Measurements from ENCODE around the gene FLCN. TPM values are rescaled to one million over a fixed set of nuclear protein-coding genes. Genes with fewer than 3 reads are reported as not detected.
A peak's percentile ranks its signal among the peaks of the same experiment; 100 is the strongest.

The FLCN gene
- polyA plus RNA-seq, 1 donor from 2014 or later, result 34.0 TPM

DNA sequence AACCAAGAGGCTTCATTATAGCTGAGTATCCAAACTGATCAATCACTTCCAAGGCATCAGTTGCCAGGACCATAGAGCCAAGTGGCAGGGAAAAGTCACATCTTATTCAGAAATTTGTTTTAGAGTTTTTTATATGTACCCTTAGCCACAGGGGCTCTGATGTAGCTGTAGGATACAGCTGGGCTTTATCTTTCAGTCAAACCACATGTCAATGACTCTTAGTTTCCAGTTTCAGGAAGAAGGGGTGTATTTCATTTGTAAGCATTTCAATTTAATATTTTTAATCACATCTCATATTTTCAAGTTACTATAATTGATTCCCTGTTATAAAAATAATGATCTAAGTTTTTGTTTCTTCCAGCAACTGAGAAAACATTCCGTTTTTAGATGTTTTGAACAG is 2.9 kb upstream of the FLCN start:
- TF ChIP-seq MXI1 (conservative IDR thresholded peaks at IDR 0.05; ENCODE audit: poor library complexity, severe bottlenecking) (no peak), POLR2AphosphoS5 (IDR thresholded peaks at IDR 0.05) (no peak), SMC3 (conservative IDR thresholded peaks at IDR 0.05; ENCODE audit: poor library complexity) (no peak), RAD21 (conservative IDR thresholded peaks at IDR 0.05) (no peak), TAF1 (IDR thresholded peaks at IDR 0.05; ENCODE audit: low read depth) (no peak), EP300 (conservative IDR thresholded peaks at IDR 0.05; ENCODE audit: poor library complexity, severe bottlenecking) (no peak)
- TF ChIP-seq, protein P1, sequence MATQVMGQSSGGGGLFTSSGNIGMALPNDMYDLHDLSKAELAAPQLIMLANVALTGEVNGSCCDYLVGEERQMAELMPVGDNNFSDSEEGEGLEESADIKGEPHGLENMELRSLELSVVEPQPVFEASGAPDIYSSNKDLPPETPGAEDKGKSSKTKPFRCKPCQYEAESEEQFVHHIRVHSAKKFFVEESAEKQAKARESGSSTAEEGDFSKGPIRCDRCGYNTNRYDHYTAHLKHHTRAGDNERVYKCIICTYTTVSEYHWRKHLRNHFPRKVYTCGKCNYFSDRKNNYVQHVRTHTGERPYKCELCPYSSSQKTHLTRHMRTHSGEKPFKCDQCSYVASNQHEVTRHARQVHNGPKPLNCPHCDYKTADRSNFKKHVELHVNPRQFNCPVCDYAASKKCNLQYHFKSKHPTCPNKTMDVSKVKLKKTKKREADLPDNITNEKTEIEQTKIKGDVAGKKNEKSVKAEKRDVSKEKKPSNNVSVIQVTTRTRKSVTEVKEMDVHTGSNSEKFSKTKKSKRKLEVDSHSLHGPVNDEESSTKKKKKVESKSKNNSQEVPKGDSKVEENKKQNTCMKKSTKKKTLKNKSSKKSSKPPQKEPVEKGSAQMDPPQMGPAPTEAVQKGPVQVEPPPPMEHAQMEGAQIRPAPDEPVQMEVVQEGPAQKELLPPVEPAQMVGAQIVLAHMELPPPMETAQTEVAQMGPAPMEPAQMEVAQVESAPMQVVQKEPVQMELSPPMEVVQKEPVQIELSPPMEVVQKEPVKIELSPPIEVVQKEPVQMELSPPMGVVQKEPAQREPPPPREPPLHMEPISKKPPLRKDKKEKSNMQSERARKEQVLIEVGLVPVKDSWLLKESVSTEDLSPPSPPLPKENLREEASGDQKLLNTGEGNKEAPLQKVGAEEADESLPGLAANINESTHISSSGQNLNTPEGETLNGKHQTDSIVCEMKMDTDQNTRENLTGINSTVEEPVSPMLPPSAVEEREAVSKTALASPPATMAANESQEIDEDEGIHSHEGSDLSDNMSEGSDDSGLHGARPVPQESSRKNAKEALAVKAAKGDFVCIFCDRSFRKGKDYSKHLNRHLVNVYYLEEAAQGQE (IDR thresholded peaks at IDR 0.05; ENCODE audit: borderline replicate concordance), result no peak
- Histone ChIP-seq H3K27ac (ENCODE audit: low read length) (no peak overlapping the region), H3K4me3 (ENCODE audit: low read length) (no peak overlapping the region), H3F3A (ENCODE audit: insufficient read depth, low read length, poor library complexity, severe bottlenecking) (no peaks in the 10 kb centered on the region), H3K27me3 (ENCODE audit: insufficient read depth, low read depth, low read length) (no peaks in the 10 kb centered on the region), H3K9me3 (ENCODE audit: low read length) (no peaks in the 10 kb centered on the region), H3K79me2 (replicated peaks; ENCODE audit: insufficient read depth, low read length) (peaks cover 17% of the 10 kb centered on the region), H3K4me2 (ENCODE audit: low read length) (no peak overlapping the region), H4K20me1 (ENCODE audit: insufficient read depth) (no peaks in the 10 kb centered on the region), H3K36me3 (ENCODE audit: insufficient read depth, low read length) (no peaks in the 10 kb centered on the region), H2AFZ (ENCODE audit: low read depth, low read length) (no peak overlapping the region), H3K9ac (ENCODE audit: low read length) (no peak overlapping the region), H3K9me2 (ENCODE audit: insufficient read depth, low read length) (no peaks in the 10 kb centered on the region)

DNA sequence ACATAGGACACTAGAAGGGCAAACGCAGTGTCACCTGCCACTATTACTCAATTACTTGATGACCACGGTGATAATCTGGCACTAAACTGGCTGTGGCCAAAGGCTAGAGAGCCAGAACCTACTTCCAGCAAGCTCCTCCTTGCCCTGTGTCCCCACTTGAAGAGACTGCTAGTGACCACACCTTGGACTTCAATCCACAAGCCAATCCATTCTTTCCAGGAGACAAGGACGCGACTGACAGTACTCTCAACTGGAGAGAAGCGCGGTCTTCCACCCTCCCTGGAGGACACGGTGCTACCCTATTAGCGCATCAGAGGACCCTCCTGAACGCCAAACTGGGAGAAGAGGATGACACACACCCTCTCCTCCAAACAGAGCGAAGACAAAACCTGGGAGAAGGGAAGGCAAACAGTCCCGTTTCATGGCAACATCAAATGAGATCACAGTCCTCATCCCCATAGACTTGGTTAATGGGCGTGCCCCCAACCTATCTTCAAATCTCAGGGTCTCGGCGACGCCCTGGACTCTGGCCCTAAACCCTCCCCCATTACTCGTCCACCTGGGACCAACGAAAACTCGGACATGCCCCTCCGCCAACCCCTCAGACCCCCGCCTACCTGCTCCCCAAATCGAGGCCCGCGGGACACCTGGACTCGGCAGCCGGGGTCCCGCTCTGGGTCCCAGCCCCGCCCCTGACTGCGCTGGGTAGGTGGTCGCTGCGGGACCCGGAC is 508 bp downstream of the FLCN start:
- Histone ChIP-seq H3K4me2 (ENCODE audit: low read length) (peak overlapping the region; percentile 94), H3F3A (ENCODE audit: insufficient read depth, low read length, poor library complexity, severe bottlenecking) (no peaks in the 10 kb centered on the region), H3K4me3 (ENCODE audit: low read length) (peak overlapping the region; percentile 100), H3K79me2 (replicated peaks; ENCODE audit: insufficient read depth, low read length) (peaks cover 22% of the 10 kb centered on the region), H3K36me3 (ENCODE audit: insufficient read depth, low read length) (no peaks in the 10 kb centered on the region), H3K9me2 (ENCODE audit: insufficient read depth, low read length) (no peaks in the 10 kb centered on the region), H2AFZ (ENCODE audit: low read depth, low read length) (peak overlapping the region; percentile 98), H3K9me3 (ENCODE audit: low read length) (no peaks in the 10 kb centered on the region), H3K9ac (ENCODE audit: low read length) (peak overlapping the region; percentile 96), H3K27me3 (ENCODE audit: insufficient read depth, low read depth, low read length) (no peaks in the 10 kb centered on the region), H4K20me1 (ENCODE audit: insufficient read depth) (no peaks in the 10 kb centered on the region), H3K27ac (ENCODE audit: low read length) (peak overlapping the region; percentile 95)
- TF ChIP-seq, protein P2, sequence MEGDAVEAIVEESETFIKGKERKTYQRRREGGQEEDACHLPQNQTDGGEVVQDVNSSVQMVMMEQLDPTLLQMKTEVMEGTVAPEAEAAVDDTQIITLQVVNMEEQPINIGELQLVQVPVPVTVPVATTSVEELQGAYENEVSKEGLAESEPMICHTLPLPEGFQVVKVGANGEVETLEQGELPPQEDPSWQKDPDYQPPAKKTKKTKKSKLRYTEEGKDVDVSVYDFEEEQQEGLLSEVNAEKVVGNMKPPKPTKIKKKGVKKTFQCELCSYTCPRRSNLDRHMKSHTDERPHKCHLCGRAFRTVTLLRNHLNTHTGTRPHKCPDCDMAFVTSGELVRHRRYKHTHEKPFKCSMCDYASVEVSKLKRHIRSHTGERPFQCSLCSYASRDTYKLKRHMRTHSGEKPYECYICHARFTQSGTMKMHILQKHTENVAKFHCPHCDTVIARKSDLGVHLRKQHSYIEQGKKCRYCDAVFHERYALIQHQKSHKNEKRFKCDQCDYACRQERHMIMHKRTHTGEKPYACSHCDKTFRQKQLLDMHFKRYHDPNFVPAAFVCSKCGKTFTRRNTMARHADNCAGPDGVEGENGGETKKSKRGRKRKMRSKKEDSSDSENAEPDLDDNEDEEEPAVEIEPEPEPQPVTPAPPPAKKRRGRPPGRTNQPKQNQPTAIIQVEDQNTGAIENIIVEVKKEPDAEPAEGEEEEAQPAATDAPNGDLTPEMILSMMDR (IDR thresholded peaks at IDR 0.05; ENCODE audit: poor library complexity, severe bottlenecking), result no peak
- peak; percentile 56 for TF ChIP-seq MXI1 (conservative IDR thresholded peaks at IDR 0.05; ENCODE audit: poor library complexity, severe bottlenecking)
- no peak for TF ChIP-seq EP300 (conservative IDR thresholded peaks at IDR 0.05; ENCODE audit: poor library complexity, severe bottlenecking)
- peak; percentile 28 for TF ChIP-seq SMC3 (conservative IDR thresholded peaks at IDR 0.05; ENCODE audit: poor library complexity)
- no peak for TF ChIP-seq POLR2AphosphoS5 (IDR thresholded peaks at IDR 0.05)
- TF ChIP-seq TAF1 (IDR thresholded peaks at IDR 0.05; ENCODE audit: low read depth), result no peak
- TF ChIP-seq RAD21 (conservative IDR thresholded peaks at IDR 0.05), result peak; percentile 37
- TF ChIP-seq EZH2 (IDR thresholded peaks at IDR 0.05; ENCODE audit: borderline replicate concordance, insufficient read depth, low read length, poor library complexity, severe bottlenecking), result no peak
- TF ChIP-seq, protein P1 (IDR thresholded peaks at IDR 0.05; ENCODE audit: borderline replicate concordance), result no peak

Measured in neural cell (in vitro differentiated cells).